Stimulated activated naive CD8-positive, alpha-beta T cell treated with anti-CD3 and anti-CD28 coated beads, Interleukin-15, Interleukin-2, amounts not matched to agents 100 U/mL and 50 U/mL, for 24 hours (primary cell): ENCODE results near the gene POLR2C.
A peak's percentile ranks its signal among the peaks of the same experiment; 100 is the strongest.
"Not testable (repeated sequence)": the region's sequence is repeated elsewhere in the genome, so short reads cannot be mapped to it uniquely, and the experiment has no call there.

Experiments
- ATAC-seq: fragments of 150-1000 bp; cut with Tn5 transposase; one replicate; pipeline ENCODE4 v1.10.0; 2021
- DNase-seq: peaks from one replicate; pipeline ENCODE4 v3.0.0; 2021

Gene POLR2C

GRCh38 chr16:57462209-57462977 is at the start of gene POLR2C:
TSS of gene POLR2C (plus strand) at chr16:57462679. CDS start at chr16:57462725, 46 bp downstream.
- peak; percentile 96 for DNase-seq
- ATAC-seq = peak; percentile 93

GRCh38 chr16:57413301-57413730 is 49.2 kb upstream of the POLR2C start:
- DNase-seq = no peak
- ATAC-seq = peak; percentile 1

GRCh38 chr16:57413733-57414132 is 48.7 kb upstream of the POLR2C start:
- ATAC-seq = peak; percentile 6

GRCh38 chr16:57416084-57416483 is 46.4 kb upstream of the POLR2C start:
- ATAC-seq (no peak), DNase-seq (no peak)

More at GRCh38 chr16:57413733-57414132, 48.7 kb upstream of the POLR2C start:
- DNase-seq = no peak

- no peak for ATAC-seq
- no peak for DNase-seq
Observed at GRCh38 chr16:57419506-57419905, 43.0 kb upstream of the POLR2C start.

- ATAC-seq (no peak), DNase-seq (no peak)
Observed at GRCh38 chr16:57422026-57422944, 40.2 kb upstream of the POLR2C start.

GRCh38 chr16:57423152-57423551 is 39.3 kb upstream of the POLR2C start:
- ATAC-seq (no peak), DNase-seq (no peak)

- ATAC-seq (no peak), DNase-seq (no peak)
Observed at GRCh38 chr16:57424583-57424982, 37.9 kb upstream of the POLR2C start.

- DNase-seq (no peak), ATAC-seq (no peak)
Observed at GRCh38 chr16:57426356-57426755, 36.1 kb upstream of the POLR2C start.

- ATAC-seq (no peak), DNase-seq (no peak)
Observed at GRCh38 chr16:57427307-57427706, 35.2 kb upstream of the POLR2C start.

GRCh38 chr16:57427824-57428223 is 34.7 kb upstream of the POLR2C start:
- ATAC-seq = no peak
- no peak for DNase-seq

GRCh38 chr16:57430955-57431354 is 31.5 kb upstream of the POLR2C start:
- ATAC-seq (no peak), DNase-seq (no peak)

- ATAC-seq (no peak), DNase-seq (no peak)
Observed at GRCh38 chr16:57432505-57432904, 30.0 kb upstream of the POLR2C start.

- DNase-seq (no peak), ATAC-seq (no peak)
Observed at GRCh38 chr16:57432989-57433388, 29.5 kb upstream of the POLR2C start.

- DNase-seq = no peak
- no peak for ATAC-seq
Observed at GRCh38 chr16:57434003-57434402, 28.5 kb upstream of the POLR2C start.

- no peak for DNase-seq
Observed at GRCh38 chr16:57435838-57436237, 26.6 kb upstream of the POLR2C start.

GRCh38 chr16:57439947-57440346 is 22.5 kb upstream of the POLR2C start:
- ATAC-seq, DNase-seq: not testable (repeated sequence)

More at GRCh38 chr16:57435838-57436237, 26.6 kb upstream of the POLR2C start:
- ATAC-seq = no peak

GRCh38 chr16:57440551-57440950 is 21.9 kb upstream of the POLR2C start:
- not testable (repeated sequence) for ATAC-seq, DNase-seq

- no peak for ATAC-seq
Observed at GRCh38 chr16:57444711-57445110, 17.8 kb upstream of the POLR2C start.

GRCh38 chr16:57445510-57445909 is 17.0 kb upstream of the POLR2C start:
- DNase-seq (no peak), ATAC-seq (no peak)

More at GRCh38 chr16:57444711-57445110, 17.8 kb upstream of the POLR2C start:
- no peak for DNase-seq

GRCh38 chr16:57446531-57447185 is 15.8 kb upstream of the POLR2C start:
- DNase-seq (peak; percentile 36), ATAC-seq (peak; percentile 19)
